ENCODE data around the gene NKX1-1. TPM values are rescaled to one million over a fixed set of nuclear protein-coding genes. Genes with fewer than 3 reads are reported as not detected.

The NKX1-1 gene
- total RNA-seq, 1 donor from 2014 or later, result not detected

DNA sequence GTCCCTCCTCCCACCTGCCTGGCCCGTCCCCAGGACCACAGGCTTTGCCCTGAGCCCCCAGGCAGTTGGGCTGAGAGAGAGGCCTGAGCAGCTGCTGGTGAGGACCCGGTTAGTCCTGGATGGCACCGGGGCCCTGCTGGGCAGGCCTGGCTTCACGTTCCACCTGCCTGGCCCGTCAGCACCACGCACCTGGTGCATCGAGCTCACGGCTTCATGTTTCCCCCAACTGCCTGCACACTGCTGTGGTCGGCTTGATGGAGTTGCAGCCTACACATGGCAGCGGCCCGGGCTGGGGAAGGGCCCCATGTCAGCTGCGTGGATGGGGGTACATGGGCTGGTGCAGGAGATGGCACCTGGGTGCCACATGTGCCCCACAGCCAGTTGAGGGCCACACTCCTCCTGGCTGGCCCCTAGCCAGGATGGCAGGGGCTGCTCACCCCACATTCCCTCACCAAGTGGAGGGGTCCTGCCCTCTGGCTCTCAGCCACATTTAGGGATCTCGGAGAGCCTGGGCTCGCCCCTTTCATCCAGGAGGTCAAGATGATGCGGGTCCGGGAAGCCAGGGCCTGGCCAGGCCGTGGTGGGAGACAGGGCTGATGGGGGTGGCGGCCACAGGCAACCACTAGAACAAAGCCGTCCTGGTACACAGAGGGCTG is 28.5 kb downstream of the NKX1-1 start:
- H3K4me3 Mint-ChIP-seq, result no peak overlapping the region
- TF ChIP-seq EZH2 (IDR thresholded peaks at IDR 0.05) (no peak), EZH2phosphoT487 (IDR thresholded peaks at IDR 0.05) (no peak)
- TF ChIP-seq, protein P1, sequence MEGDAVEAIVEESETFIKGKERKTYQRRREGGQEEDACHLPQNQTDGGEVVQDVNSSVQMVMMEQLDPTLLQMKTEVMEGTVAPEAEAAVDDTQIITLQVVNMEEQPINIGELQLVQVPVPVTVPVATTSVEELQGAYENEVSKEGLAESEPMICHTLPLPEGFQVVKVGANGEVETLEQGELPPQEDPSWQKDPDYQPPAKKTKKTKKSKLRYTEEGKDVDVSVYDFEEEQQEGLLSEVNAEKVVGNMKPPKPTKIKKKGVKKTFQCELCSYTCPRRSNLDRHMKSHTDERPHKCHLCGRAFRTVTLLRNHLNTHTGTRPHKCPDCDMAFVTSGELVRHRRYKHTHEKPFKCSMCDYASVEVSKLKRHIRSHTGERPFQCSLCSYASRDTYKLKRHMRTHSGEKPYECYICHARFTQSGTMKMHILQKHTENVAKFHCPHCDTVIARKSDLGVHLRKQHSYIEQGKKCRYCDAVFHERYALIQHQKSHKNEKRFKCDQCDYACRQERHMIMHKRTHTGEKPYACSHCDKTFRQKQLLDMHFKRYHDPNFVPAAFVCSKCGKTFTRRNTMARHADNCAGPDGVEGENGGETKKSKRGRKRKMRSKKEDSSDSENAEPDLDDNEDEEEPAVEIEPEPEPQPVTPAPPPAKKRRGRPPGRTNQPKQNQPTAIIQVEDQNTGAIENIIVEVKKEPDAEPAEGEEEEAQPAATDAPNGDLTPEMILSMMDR (IDR thresholded peaks at IDR 0.05), result no peak

DNA sequence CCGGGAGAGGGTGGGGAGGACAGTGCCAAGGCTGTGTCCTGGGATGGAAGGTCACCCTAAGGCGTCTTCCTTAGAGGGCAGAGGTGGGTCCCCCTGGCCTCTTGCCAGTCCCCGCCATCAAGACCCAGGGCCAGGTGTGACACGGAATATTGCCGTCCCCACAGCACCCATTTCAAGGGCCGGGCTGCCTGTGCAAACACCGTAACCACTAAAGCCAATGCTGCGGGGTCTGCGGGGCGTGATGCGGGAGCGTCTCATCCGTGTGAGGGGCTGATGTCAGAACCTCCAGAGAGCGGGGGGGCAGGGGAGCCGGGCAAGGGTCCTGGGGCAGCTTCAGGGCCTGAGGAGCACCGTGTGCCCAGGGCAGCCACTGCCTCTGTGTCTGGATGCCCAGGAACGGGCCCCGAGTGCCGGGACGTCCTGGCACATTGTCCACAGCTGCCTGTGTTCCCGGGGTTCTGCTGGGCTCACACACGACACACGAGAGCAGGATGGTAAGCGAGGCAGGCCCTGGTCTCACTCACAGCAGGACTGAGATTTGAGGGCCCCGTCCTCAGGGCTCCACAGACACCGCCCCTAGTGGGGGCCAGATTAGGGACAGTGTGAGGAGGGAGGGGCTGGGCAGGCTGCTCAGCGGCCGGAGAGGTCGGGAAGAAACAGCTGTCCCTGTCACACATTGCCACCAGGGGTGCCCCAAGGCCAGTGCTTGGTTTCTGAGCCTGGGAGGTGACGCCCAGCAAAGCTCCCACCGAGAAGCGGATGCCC is 29.2 kb downstream of the NKX1-1 start:
- H2AFZ ChIP-seq (replicated peaks), result no peak overlapping the region
- no peak overlapping the region for H3K9ac ChIP-seq
- no peaks in the 10 kb centered on the region for H3K27me3 ChIP-seq
- no peaks in the 10 kb centered on the region for H4K20me1 ChIP-seq (ENCODE audit: low read depth)
- no peaks in the 10 kb centered on the region for H3K36me3 ChIP-seq
- H3K36me3 Mint-ChIP-seq, result peaks cover 16% of the 10 kb centered on the region
- H3K4me3 ChIP-seq, result no peak overlapping the region
- TF ChIP-seq, protein P1 (IDR thresholded peaks at IDR 0.05), result peak; percentile 36
- no peak for TF ChIP-seq EZH2 (IDR thresholded peaks at IDR 0.05)
- H3K27me3 Mint-ChIP-seq (ENCODE audit: insufficient read depth, low read depth), result no peaks in the 10 kb centered on the region
- H3K4me3 Mint-ChIP-seq, result no peak overlapping the region
- no peak overlapping the region for H3K4me2 ChIP-seq
- H3K9me3 ChIP-seq (ENCODE audit: low read depth), result no peaks in the 10 kb centered on the region
- H3K27ac ChIP-seq, result no peak overlapping the region
- H3K79me2 ChIP-seq (ENCODE audit: low read depth), result no peaks in the 10 kb centered on the region
- H3K27ac Mint-ChIP-seq, result no peak overlapping the region
- H3K4me1 Mint-ChIP-seq, result peaks cover 3% of the 10 kb centered on the region
- peaks cover 6% of the 10 kb centered on the region for H3K4me1 ChIP-seq
- peaks cover 4% of the 10 kb centered on the region for H3F3A ChIP-seq (ENCODE audit: low read depth)
- no peaks in the 10 kb centered on the region for H3K9me3 Mint-ChIP-seq
- peak; percentile 57 for DNase-seq (ENCODE audit: low spot score)

More for the DNA sequence above, 28.5 kb downstream of the NKX1-1 start:
- Histone ChIP-seq H3K27ac (no peak overlapping the region), H2AFZ (replicated peaks) (no peak overlapping the region), H3K4me1 (peaks cover 11% of the 10 kb centered on the region), H4K20me1 (ENCODE audit: low read depth) (no peaks in the 10 kb centered on the region), H3K9ac (no peak overlapping the region), H3K79me2 (ENCODE audit: low read depth) (no peaks in the 10 kb centered on the region), H3F3A (ENCODE audit: low read depth) (peaks cover 11% of the 10 kb centered on the region), H3K9me3 (ENCODE audit: low read depth) (no peaks in the 10 kb centered on the region), H3K36me3 (no peaks in the 10 kb centered on the region), H3K4me3 (no peak overlapping the region), H3K4me2 (no peak overlapping the region), H3K27me3 (no peaks in the 10 kb centered on the region)
- H3K4me1 Mint-ChIP-seq, result peaks cover 8% of the 10 kb centered on the region
- H3K9me3 Mint-ChIP-seq, result no peaks in the 10 kb centered on the region
- H3K27ac Mint-ChIP-seq, result no peak overlapping the region
- H3K27me3 Mint-ChIP-seq (ENCODE audit: insufficient read depth, low read depth), result peaks cover 2% of the 10 kb centered on the region
- peaks cover 12% of the 10 kb centered on the region for H3K36me3 Mint-ChIP-seq
- no peak for DNase-seq (ENCODE audit: low spot score)

DNA sequence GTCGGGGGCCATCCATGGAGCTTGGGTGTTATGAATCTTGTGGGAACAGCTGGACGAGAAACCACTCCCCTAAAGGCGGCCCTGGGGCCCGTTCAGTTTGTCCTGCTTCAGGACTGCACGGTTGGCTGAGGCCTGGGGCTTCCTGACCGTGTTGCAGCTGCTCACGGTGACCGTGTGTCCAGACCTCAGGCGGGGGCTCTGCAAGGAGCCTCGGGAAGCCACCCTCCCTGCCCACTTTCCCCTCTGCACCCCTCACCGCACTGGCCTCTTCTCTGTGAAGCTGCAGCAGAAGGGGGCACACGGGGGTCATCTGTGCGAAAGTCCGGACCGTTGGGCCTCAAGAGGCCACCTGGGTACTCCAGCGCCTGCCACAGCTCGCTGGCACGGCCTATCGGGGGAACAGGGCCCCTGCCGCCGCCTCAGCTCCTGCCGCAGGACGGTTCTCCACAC is 29.8 kb downstream of the NKX1-1 start:
- H3K79me2 ChIP-seq (ENCODE audit: low read depth), result no peaks in the 10 kb centered on the region
- TF ChIP-seq, protein P1 (IDR thresholded peaks at IDR 0.05), result no peak
- TF ChIP-seq EZH2 (IDR thresholded peaks at IDR 0.05) (no peak), EZH2phosphoT487 (IDR thresholded peaks at IDR 0.05) (no peak)
- Mint-ChIP-seq H3K36me3 (peaks cover 20% of the 10 kb centered on the region), H3K9me3 (no peaks in the 10 kb centered on the region), H3K27me3 (ENCODE audit: insufficient read depth, low read depth) (no peaks in the 10 kb centered on the region), H3K27ac (no peak overlapping the region), H3K4me1 (no peaks in the 10 kb centered on the region), H3K4me3 (no peak overlapping the region)
- no peak overlapping the region for H3K4me3 ChIP-seq
- no peak for DNase-seq (ENCODE audit: low spot score)
- no peak overlapping the region for H3K4me2 ChIP-seq
- H4K20me1 ChIP-seq (ENCODE audit: low read depth), result no peaks in the 10 kb centered on the region
- H3F3A ChIP-seq (ENCODE audit: low read depth), result no peaks in the 10 kb centered on the region
- H3K27ac ChIP-seq, result no peak overlapping the region
- no peak overlapping the region for H3K9ac ChIP-seq
- no peak overlapping the region for H2AFZ ChIP-seq (replicated peaks)
- no peaks in the 10 kb centered on the region for H3K4me1 ChIP-seq
- H3K27me3 ChIP-seq, result no peaks in the 10 kb centered on the region
- no peaks in the 10 kb centered on the region for H3K9me3 ChIP-seq (ENCODE audit: low read depth)
- no peaks in the 10 kb centered on the region for H3K36me3 ChIP-seq

Measured in neural progenitor cell (in vitro differentiated cells).